Right lobe of liver (tissue), 4 donors: Measurements from ENCODE around the gene MGME1.

Source experiments
- POLR2A ChIP-seq: fragments of 450-650 bp; IDR thresholded peaks from one replicate; pipeline ENCODE4 v1.6.1; 2017; ENCODE audit warnings: antibody characterized with exemption, mild to moderate bottlenecking
- TF ChIP-seq, protein P1 (sequence below), 4 donors: fragments of 200-600 bp in 3 of 4; fragments of 450-650 bp in 1 of 4; IDR thresholded peaks; one replicate each; pipeline versions ENCODE4 v1.5.1 to v1.8.0; 2016 to 2022; ENCODE audit warnings: antibody characterized with exemption in 4 of 4, mild to moderate bottlenecking in 2 of 4
- donor health status: DM: no; HTN: no; CAD: no.
- donor health status: DM: no; HTN: no; CAD: no.
- donor health status: DM: no; HTN: yes; CAD: no.

DNA sequence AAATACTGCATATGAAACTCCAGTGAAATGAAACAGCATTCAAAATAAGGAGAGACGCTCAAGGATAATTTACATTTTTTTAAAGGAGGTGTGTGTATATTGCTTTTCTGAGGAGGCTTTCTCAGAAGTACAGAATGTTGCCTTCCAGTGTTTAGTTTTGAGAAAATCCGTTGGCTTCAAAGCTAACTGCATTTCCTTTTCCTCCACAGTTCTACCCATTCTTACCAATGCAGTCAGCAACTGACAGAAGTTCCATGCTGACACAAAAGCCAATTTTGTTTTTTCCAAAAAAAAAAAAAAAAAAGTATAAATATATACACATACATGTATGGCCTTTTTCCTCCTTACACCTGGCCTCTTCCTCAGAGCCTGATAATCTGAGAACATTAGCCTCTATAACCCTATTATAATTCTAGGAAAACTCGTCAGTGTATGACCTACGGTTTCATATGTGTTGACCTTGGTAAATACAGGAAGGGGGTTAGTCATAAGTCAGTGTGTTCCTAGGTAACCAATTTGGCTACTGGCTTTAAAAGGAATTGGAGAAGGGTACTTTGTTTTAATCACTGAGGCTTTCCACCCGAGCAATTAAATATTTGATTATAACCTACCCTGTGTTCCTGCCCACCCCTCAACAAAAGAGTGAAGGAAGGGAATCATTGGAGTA is 24.2 kb downstream of the MGME1 start:
- TF ChIP-seq, protein P1, sequence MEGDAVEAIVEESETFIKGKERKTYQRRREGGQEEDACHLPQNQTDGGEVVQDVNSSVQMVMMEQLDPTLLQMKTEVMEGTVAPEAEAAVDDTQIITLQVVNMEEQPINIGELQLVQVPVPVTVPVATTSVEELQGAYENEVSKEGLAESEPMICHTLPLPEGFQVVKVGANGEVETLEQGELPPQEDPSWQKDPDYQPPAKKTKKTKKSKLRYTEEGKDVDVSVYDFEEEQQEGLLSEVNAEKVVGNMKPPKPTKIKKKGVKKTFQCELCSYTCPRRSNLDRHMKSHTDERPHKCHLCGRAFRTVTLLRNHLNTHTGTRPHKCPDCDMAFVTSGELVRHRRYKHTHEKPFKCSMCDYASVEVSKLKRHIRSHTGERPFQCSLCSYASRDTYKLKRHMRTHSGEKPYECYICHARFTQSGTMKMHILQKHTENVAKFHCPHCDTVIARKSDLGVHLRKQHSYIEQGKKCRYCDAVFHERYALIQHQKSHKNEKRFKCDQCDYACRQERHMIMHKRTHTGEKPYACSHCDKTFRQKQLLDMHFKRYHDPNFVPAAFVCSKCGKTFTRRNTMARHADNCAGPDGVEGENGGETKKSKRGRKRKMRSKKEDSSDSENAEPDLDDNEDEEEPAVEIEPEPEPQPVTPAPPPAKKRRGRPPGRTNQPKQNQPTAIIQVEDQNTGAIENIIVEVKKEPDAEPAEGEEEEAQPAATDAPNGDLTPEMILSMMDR (IDR thresholded peaks at IDR 0.05), result no peak
- no peak for TF ChIP-seq POLR2A
